Thoracic aorta (tissue), 2 donors: Measurements from ENCODE around the gene ANTXR2. TPM values are rescaled to one million over a fixed set of nuclear protein-coding genes. Genes with fewer than 3 reads are reported as not detected.

Experiments
- ATAC-seq: fragments of 150-250 bp; one replicate; pipeline ENCODE4 v1.8.0; 2017; ENCODE audit warnings: low read depth; ENCODE audit not compliant: insufficient number of reproducible peaks, low FRiP score
- DNase-seq: peaks from one replicate; pipeline ENCODE4 v3.0.0-alpha.2; 2020; ENCODE audit warnings: low spot score
- H3K27ac ChIP-seq, 2 donors: fragments of 200-600 bp; sonication (generic); 1 replicate in 1 of 2; 2 replicates in 1 of 2; pipeline ENCODE4 v1.5.1; 2016; ENCODE audit warnings: mild to moderate bottlenecking in 2 of 2, moderate library complexity in 2 of 2
- H3K27me3 ChIP-seq: fragments of 200-600 bp; sonication (generic); replicated peaks from 2 replicates; pipeline ENCODE4 v1.6.0; 2016; ENCODE audit warnings: mild to moderate bottlenecking; ENCODE audit not compliant: insufficient read depth
- H3K36me3 ChIP-seq: fragments of 200-600 bp; sonication (generic); one replicate; pipeline ENCODE4 v1.5.1; 2016
- H3K4me1 ChIP-seq, 2 donors: fragments of 200-600 bp; sonication (generic); 1 replicate in 1 of 2; 2 replicates in 1 of 2; pipeline versions ENCODE4 v1.5.1 to v1.6.0; 2016; ENCODE audit warnings: low read depth in 2 of 2, mild to moderate bottlenecking in 1 of 2; ENCODE audit not compliant: control insufficient read depth in 1 of 2
- H3K4me3 ChIP-seq: fragments of 200-600 bp; sonication (generic); 2 replicates; pipeline ENCODE4 v1.5.1; 2016; ENCODE audit warnings: mild to moderate bottlenecking
- H3K9me3 ChIP-seq: fragments of 200-600 bp; sonication (generic); 2 replicates; pipeline ENCODE4 v1.5.1; 2016
- total RNA-seq, 2 donors: library from RNA; depleted of rRNA; stranded (reverse); fragments of >200 nt; gene quantifications; one replicate each; pipeline versions ENCODE4 v1.1.0 to v1.2.3, GENCODE V29; 2016
- TF ChIP-seq, protein P1 (sequence below): fragments of 200-600 bp; sonication (generic); IDR thresholded peaks from one replicate; pipeline ENCODE4 v1.5.1; 2019; ENCODE audit warnings: antibody characterized with exemption

The ANTXR2 gene
- total RNA-seq, 2 donors from 2014 or later = 48.3 to 63.8 TPM

- no peak for DNase-seq
- H3K36me3 ChIP-seq = no peaks in the 10 kb centered on the region
- ATAC-seq = no peak
- no peaks in the 10 kb centered on the region for H3K9me3 ChIP-seq
- H3K27ac ChIP-seq = no peak overlapping the region
- no peak overlapping the region for H3K4me3 ChIP-seq
- no peaks in the 10 kb centered on the region for H3K27me3 ChIP-seq
- H3K4me1 ChIP-seq = peaks cover 0 to 9% of the 10 kb centered on the region in 2 donors
- TF ChIP-seq, protein P1, sequence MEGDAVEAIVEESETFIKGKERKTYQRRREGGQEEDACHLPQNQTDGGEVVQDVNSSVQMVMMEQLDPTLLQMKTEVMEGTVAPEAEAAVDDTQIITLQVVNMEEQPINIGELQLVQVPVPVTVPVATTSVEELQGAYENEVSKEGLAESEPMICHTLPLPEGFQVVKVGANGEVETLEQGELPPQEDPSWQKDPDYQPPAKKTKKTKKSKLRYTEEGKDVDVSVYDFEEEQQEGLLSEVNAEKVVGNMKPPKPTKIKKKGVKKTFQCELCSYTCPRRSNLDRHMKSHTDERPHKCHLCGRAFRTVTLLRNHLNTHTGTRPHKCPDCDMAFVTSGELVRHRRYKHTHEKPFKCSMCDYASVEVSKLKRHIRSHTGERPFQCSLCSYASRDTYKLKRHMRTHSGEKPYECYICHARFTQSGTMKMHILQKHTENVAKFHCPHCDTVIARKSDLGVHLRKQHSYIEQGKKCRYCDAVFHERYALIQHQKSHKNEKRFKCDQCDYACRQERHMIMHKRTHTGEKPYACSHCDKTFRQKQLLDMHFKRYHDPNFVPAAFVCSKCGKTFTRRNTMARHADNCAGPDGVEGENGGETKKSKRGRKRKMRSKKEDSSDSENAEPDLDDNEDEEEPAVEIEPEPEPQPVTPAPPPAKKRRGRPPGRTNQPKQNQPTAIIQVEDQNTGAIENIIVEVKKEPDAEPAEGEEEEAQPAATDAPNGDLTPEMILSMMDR = no peak
Observed at GRCh38 chr4:79886557-79886956, 186.5 kb downstream of the ANTXR2 start.

DNA sequence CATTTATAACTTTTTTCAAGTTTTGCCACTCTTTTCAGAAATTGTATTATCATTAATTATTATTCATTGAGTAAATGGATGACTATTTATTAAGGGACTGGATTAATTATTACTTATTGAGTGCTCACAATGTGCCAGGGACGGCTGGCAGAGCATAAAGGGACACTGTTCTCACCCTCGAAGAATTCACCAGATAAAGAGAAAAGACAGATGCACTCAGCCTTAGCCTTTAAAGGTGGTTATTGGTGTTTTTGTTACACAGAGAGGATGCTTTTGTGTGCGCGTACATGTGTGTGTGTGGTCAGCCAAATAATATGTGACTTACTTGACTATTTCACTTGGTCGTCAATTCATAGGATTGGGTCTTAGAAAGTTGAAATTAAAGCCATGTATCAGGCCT, 187.0 kb downstream of the ANTXR2 start:
- Histone ChIP-seq H3K27me3 (no peaks in the 10 kb centered on the region), H3K27ac (no peak overlapping the region), H3K4me3 (no peak overlapping the region), H3K9me3 (no peaks in the 10 kb centered on the region), H3K36me3 (no peaks in the 10 kb centered on the region), H3K4me1 (peaks cover 0 to 9% of the 10 kb centered on the region in 2 donors)
- no peak for DNase-seq
- TF ChIP-seq, protein P1 = no peak
- ATAC-seq = no peak

DNA sequence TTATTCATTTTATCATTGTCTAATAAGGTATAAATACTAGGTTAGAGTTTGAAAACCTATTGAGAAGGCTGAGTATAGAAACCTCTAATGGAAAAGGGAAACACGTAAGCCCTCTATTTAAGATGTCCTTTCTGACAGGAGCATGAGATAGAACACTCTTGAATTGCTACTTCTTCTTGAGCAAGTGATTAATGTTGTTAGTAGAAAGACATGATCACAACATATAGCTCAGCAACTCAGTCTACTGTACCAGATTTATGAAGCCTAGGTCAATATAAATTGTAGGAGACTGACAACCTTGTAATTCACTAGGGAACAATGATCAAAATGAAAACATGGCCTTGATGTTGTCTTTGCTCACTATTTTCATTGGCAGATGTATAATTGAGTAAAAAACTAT, 189.7 kb downstream of the ANTXR2 start:
- Histone ChIP-seq H3K27me3 (no peaks in the 10 kb centered on the region), H3K36me3 (no peaks in the 10 kb centered on the region), H3K4me1 (peaks cover 0 to 9% of the 10 kb centered on the region in 2 donors), H3K9me3 (no peaks in the 10 kb centered on the region), H3K4me3 (no peak overlapping the region), H3K27ac (no peak overlapping the region)
- DNase-seq (no peak), ATAC-seq (no peak)
- TF ChIP-seq, protein P1 = no peak

- Histone ChIP-seq H3K4me1 (peaks cover 0 to 9% of the 10 kb centered on the region in 2 donors), H3K27ac (no peak overlapping the region), H3K9me3 (no peaks in the 10 kb centered on the region), H3K4me3 (no peak overlapping the region), H3K27me3 (no peaks in the 10 kb centered on the region), H3K36me3 (no peaks in the 10 kb centered on the region)
- DNase-seq (no peak), ATAC-seq (no peak)
- TF ChIP-seq, protein P1 = no peak
Observed at GRCh38 chr4:79882806-79883205, 190.2 kb downstream of the ANTXR2 start.

GRCh38 chr4:79881407-79881806, 191.6 kb downstream of the ANTXR2 start:
- Histone ChIP-seq H3K27me3 (no peaks in the 10 kb centered on the region), H3K27ac (no peak overlapping the region), H3K9me3 (no peaks in the 10 kb centered on the region), H3K4me3 (no peak overlapping the region), H3K4me1 (peaks cover 0 to 2% of the 10 kb centered on the region in 2 donors), H3K36me3 (no peaks in the 10 kb centered on the region)
- no peak for ATAC-seq
- no peak for DNase-seq
- TF ChIP-seq, protein P1 = no peak
